Right lobe of liver (tissue), 4 donors: ENCODE data around the gene CCL21.

ENCODE experiments used
- POLR2A ChIP-seq: fragments of 450-650 bp; IDR thresholded peaks from one replicate; pipeline ENCODE4 v1.6.1; 2017; ENCODE audit warnings: antibody characterized with exemption, mild to moderate bottlenecking
- TF ChIP-seq, protein P1 (sequence below), 4 donors: fragments of 200-600 bp in 3 of 4; fragments of 450-650 bp in 1 of 4; IDR thresholded peaks; one replicate each; pipeline versions ENCODE4 v1.5.1 to v1.8.0; 2016 to 2022; ENCODE audit warnings: antibody characterized with exemption in 4 of 4, mild to moderate bottlenecking in 2 of 4
- donor health status: DM: no; HTN: no; CAD: no.
- donor health status: DM: no; HTN: no; CAD: no.
- donor health status: DM: no; HTN: yes; CAD: no.

DNA sequence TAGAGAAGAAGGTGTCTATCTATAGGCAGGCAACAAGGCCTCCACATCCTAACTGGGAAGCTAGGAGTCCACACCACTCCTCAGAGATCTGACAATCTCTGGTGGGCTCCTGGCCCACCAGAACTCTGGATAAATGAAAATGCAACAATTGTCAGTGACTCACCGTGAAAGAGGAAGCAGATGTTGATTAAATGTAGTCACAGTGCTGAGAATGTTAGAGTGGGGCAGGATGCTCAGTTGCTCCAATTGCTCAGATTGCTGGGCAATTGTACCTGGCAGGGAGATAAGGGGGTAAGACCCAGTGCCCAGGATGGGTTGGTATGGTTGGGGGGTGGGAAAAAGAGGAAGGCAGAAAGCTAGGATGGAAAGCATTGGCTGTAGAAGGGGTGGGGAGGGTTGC is 23.2 kb downstream of the CCL21 start:
- TF ChIP-seq, protein P1, sequence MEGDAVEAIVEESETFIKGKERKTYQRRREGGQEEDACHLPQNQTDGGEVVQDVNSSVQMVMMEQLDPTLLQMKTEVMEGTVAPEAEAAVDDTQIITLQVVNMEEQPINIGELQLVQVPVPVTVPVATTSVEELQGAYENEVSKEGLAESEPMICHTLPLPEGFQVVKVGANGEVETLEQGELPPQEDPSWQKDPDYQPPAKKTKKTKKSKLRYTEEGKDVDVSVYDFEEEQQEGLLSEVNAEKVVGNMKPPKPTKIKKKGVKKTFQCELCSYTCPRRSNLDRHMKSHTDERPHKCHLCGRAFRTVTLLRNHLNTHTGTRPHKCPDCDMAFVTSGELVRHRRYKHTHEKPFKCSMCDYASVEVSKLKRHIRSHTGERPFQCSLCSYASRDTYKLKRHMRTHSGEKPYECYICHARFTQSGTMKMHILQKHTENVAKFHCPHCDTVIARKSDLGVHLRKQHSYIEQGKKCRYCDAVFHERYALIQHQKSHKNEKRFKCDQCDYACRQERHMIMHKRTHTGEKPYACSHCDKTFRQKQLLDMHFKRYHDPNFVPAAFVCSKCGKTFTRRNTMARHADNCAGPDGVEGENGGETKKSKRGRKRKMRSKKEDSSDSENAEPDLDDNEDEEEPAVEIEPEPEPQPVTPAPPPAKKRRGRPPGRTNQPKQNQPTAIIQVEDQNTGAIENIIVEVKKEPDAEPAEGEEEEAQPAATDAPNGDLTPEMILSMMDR (IDR thresholded peaks at IDR 0.05), result no peak
- no peak for TF ChIP-seq POLR2A
